ENCODE results near the gene EXOC2.

GRCh38 chr6:620166-620565 lies 72.8 kb downstream of the EXOC2 start:
- TF ChIP-seq CTCF (IDR thresholded peaks at IDR 0.05) (no peak), POLR2AphosphoS5 (IDR thresholded peaks at IDR 0.05; ENCODE audit: low read depth, low read length) (no peak), TCF7L2 (IDR thresholded peaks at IDR 0.05; ENCODE audit: low read depth, low read length) (no peak), REST (IDR thresholded peaks at IDR 0.05; ENCODE audit: insufficient read depth in 1 of 2, low read depth in 2 of 2, low read length in 1 of 2) (no peak)

Measured in Panc1 (cell line).